Measurements from ENCODE around the gene KMT5B.

KMT5B gene

DNA sequence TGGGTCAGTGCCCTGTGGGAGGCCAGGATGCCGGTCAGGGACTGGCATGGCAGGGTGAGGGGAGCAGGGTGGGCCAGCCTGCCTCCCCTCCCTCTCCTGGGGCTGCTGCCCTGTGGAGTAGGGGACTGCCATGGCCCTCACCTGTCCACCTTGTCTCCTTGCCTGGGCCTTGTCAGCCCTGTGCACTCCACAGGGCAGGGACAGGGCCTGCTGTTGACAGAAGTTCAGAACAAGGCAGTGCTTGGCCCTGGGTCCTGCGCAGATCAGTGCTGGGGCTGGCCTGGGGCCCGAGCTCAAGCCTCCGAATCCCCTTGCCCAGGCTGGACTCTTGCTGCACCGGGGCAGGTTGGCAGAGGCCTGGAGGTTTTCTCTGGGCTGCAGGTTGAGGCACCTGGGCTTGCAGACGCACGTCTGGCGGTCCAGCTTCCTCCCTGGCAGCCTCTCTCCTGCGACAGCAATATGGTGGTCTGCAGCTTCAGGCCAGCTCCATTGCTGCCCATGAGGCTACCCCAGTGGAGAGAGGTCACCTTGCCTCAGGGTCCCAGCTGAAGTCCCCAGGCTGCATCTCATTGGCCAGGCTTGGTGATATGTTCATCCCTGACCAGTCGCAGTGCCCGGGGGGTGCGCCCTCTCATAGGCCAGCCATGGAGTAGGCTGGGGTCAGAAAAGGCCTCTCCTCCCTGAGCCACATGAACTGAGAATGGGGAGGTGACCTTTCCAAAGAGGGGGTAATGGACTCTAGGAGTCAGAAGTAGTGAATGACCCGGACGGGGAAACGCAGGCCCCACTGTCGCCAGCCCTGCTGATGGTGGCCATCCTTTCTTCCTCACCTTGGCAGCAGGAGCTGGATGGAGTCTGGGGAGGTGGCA lies 70.4 kb downstream of the KMT5B start:
- no peak for DNase-seq

GRCh38 chr11:68142028-68142412 lies 71.1 kb downstream of the KMT5B start:
- no peak for DNase-seq

DNA sequence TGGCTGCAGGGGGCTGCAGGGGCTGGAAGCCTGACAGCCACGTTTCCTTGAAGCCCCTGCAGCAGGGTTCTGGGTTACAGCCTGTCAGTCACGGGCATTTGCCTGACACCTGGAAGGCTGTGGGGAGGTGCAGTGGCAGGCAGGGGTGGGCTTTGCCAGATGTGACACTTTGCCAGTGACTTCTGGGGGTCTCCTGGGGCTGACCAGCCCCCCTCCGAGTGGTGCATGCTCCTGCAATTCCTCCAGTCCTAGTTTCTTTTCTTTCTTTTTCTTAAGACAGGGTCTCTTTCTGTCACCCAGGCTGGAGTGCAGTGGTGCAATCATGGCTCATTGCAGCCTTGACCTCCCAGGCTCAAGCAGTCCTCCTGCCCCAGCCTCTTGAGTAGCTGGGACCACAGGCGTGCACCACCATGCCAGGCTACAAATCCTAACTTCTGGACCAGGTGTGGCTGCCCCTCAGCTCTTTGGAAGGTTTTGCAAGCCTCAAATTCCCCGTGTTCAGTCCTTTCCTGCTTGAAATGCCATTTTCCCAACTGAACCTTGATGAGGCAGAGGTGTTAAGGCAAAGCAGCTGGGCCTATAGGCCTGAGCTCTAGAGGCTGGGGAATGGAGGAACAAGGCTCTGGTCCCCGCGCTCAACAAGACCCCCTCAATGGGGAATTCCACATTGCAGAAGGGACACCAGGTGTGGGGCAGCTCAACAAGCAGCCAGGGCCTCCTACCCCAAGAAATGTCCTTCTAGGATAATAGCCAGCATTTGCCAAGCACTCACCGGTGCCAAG lies 71.7 kb downstream of the KMT5B start:
- DNase-seq, result no peak

DNA sequence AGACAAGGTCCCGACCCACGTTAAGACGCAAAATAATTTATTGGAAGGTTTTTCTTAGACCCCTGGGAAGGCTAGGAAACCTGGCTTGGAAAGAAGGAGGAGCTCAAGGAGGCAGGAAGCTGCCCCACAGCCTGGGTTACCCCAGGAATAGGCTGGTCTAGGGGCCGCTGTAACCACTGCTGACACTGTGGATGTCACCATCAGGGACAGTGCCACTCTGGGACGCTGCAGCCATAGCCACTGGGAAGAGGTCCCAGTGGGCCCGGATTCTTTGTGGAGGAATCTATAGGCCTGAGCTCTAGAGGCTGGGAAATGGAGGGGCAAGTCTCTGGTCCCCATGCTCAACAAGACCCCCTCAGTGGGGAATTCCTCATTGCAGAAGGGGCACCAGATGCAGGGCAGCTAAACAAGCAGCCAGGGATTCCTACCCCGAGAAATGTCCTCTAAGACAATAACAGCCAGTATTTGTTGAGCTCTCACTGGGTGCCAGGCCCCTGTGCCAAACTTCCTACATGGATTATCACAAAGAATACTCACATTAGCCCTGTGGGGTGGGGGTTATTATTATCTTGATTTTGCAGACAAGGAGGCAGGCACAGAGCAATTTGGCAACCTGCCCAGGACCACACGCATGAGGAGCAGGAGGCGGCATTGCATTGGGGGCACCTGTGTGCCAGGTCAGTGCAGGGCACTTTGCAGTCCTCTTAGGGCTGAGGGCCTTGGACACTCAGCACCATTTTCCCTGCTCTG lies 72.4 kb downstream of the KMT5B start:
- DNase-seq, result no peak

DNA sequence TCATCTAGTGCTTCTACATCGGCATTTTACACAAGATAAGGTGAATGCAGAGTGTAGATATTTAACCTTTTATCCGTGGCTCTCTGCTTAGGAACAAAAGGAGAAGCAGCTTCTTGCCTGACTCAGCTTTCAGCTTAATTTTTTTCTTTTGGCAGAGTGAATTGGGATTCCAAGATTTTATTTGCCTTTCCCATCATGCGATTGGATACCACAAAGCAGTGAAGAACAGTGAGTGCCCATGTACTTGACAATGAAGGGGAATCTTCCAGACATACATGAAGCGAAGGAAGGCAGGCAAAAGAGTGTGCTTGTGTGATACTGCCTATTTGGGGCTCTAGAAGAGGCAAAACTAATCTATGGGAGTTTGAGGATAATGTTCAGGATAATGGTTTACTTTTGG lies 74.9 kb downstream of the KMT5B start:
- DNase-seq, result no peak

GRCh38 chr11:68137833-68138232 lies 75.3 kb downstream of the KMT5B start:
- peak; percentile 52 for DNase-seq

- DNase-seq, result no peak
These were observed 76.2 kb downstream of the KMT5B start for GRCh38 chr11:68136866-68137265.

DNA sequence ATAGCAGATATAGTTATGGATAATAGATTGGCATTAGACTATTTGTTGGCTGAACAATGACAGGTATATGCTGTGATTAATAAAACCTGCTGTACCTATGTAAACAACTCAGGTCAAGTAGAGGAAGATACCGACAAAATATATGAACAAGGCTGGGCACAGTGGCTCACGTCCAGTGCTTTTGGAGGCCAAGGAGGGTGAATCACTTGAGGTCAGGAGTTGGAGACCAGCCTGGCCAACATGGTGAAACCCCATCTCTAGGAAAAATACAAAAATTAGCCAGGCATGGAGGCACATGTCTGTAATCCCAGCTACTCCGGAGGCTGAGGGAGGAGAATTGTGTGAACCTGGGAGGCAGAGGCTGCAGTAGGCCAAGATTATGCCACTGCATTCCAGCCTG lies 77.9 kb downstream of the KMT5B start:
- DNase-seq, result no peak

DNA sequence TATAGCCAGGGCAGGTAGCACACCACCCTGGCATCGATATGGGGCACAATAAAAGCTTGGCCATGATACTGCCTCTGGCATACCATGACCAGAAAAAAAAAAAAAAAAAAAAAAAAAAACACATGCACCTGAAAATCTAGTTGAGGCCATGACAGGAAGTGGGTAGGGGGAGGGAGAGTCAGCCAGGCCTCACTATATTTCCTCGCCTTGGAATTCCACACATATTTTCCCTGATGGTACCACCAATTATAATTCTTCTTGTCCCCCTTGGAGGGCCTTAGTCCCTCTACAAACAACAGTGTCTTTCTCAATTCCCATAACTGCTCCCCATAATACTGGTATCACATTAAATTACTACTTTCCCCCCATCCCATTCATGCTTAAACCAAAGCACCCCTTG lies 79.3 kb downstream of the KMT5B start:
- DNase-seq, result no peak

GRCh38 chr11:68130121-68130520 lies 83.0 kb downstream of the KMT5B start:
- no peak for DNase-seq

- no peak for DNase-seq
These were observed 84.3 kb downstream of the KMT5B start for GRCh38 chr11:68128682-68129327.

DNA sequence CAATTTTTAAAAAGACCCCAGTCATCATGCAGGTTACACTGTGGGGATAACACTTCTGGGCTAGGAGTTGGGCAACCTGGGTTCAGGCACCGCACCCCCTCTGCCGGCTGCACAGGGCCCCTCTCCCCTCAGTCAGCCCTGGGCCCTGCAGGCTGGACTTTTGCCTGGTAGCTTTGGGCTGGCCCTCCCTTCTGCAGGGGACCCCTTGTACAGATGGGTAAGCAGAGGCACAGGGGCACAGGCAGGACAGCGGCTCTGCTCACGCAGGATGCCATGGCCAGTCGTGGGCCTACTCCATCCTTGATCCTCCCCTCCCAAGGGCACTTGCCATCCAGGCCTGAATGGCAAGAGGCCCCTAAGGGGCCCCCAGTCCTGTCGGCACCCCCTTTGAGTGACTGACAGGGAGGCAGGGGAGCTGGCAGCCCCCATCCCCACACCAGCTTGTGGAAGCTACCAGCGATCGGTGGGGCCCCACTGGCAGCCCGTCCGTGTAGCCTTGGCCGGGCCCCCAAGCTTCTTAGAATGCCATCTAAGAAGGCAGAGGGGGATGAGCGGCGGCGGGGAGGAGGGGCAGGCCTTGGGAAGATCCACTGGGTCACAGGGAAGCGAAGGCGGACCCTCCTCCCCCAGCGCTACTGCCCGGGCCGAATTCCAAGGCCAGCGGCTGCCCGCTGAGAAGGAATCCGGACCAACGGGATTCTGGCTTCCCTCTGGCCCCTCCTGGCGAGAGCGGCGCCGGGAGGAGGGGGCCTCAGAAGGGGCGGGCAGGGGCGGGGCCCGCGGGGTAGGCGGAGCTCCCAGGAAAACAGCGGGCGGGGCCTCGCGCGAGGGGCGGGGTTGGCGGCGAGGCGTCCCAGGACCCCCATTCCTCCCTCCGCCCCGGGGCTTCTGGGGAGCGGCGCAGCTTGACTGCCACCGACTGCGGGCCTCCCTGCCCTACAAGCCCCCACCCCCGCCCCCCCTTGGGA lies 85.1 kb downstream of the KMT5B start:
- no peak for DNase-seq

DNA sequence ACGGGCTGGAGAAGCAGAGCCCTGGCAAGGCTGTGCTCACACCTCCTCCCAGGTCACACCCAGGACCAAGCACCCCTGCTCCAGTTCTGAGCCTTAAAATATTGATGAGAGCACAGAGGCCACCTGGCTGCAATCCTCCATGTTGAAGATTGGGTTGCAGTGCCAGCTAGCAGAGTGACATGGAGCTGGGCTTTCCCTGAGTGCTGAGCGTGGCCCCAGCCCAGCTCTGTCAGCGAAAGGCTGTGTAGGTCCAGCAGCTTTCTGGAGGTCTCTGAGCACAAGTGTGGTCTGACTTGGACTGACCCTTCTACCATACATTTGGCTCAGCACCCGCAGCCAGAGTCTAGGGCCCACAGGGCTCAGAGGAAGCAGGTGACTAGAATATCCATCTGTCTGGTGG lies 87.9 kb downstream of the KMT5B start:
- DNase-seq, result no peak

- no peak for DNase-seq
These were observed 90.1 kb downstream of the KMT5B start for GRCh38 chr11:68122936-68123539.

- DNase-seq, result peak; percentile 97
These were observed 91.8 kb downstream of the KMT5B start, which contains the start of gene CHKA for GRCh38 chr11:68121067-68121899. Gene CHKA (minus strand): TSS chr11:68121388. CDS start chr11:68121177, 211 bp downstream.

- peak; percentile 15 for DNase-seq
These were observed 92.6 kb downstream of the KMT5B start for GRCh38 chr11:68120273-68121066.

DNA sequence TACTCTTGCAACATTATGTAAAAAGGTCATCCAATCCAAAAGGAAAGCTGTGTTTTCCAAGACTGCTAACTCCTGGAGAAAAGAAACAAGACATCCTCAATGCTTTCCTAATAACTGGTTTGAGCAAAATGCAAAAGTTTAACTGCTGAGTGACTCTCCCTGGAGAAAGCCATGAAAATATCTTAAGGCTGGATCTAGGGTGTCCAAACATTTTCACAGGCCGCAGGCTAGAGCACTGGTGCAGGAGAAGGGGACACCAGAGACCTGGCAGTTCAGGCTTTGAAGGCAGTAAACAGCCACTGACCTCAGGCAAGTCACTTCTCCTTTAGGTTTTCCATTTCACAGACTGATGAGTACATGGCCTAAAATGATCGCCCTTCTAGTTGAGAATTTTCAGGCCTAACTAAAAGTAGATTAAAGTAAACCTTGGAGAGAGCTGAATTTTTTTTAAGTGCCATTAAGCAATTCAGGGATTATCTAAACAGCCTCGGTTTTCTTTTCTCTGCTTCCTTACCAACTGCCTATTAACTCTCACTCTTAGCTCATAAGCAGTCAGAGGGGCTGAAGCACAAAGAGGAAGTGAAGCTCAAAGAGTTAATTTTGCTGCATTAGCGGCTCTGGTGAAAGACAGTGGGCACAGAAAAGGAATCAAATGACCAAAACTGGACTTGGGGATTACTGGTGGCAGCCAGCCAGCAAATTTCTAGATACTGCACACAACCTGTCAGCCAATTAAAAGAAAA lies 94.2 kb downstream of the KMT5B start:
- DNase-seq, result no peak

DNA sequence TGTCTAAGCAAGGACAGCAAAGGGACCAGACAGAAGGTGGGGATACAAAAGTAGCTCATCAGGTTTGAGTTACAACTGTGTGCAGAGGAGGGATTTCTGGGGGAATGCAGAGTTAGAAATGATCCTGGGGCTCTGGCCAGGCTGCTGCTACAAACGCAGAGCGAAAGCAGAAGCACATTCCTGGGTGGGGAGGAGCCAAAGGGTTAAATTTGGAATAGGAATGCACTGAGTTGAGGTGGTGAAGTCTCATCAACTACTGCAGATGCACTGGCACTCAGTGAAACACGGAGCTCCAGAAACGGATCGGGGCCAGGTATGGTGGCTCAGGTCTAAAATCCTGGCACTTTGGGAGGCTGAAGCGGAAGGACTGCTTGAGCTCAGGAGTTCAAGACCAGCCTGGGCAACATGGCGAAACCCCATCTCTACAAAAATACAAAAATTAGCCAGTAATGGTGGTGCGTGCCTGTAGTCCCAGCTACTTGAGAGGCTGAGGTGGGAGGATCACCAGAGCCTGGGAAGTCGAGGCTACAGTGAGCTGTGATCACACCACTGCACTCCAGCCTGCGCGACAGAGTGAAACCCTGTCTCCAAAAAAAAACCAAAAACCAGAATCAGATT lies 95.1 kb downstream of the KMT5B start:
- no peak for DNase-seq

All from NCI-H774 (cell line).